ENCODE results near the gene SH3D21. TPM values are rescaled to one million over a fixed set of nuclear protein-coding genes. Genes with fewer than 3 reads are reported as not detected.

The SH3D21 gene
- total RNA-seq, 1 donor from 2014 or later, result 9.2 TPM

DNA sequence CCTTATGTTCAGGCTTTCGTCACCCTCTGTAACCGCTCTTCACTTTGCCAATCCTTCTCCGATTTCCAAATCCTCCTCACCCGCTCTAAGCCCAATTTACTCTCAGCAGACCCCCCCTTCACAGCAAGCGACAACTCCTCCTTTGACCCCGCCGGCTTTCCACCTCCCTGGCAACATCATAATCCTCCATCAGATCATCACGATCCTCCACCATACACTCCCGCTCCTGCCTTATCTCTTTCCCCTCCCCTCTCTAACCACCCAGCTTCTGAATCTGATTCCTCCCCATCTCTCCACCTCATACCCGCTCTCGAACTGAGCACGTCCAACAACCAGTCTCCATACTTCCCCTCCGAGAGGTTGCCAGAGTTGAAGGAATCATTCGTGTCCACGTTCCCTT lies 24.8 kb downstream of the SH3D21 start:
- ATAC-seq, result no peak

DNA sequence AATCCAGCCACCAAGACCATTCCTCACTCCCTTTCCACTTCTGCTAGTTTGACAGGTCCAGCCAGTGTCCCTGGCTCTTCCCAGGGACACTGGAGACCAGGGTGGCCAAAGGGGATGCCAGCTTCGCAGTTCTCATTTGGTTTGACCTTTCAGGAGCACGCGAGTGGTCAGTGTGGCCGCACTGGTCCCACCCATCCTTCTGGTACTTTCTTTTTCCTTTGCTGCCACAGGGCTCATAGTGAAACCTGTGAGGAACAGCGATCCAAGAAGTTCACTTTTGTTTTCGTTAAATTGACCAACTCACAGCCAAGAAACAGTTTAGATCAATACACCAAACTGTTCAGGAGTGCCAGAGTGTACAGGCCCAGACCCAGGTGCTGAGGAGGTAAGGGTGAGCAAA lies 31.7 kb downstream of the SH3D21 start:
- no peak for ATAC-seq

DNA sequence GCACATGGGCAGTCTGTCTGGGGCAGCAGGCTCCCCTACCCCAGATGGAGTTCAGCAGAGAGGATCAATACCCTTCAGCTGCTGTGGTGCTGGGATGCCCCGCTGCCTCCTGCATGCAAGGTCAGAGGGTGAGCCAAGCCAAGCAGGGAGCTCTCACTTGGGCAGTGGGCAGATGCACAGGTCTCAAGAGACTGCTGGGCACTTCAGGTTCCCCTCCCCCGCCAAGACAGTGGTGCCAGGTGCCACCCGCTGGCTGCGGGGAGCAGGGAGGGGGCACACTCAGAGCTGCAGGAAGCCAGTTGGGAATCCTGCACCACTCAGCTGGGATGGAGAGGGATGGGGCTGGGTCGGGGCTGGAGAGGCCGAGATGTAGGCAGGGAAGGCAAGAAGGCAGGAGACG lies 33.0 kb downstream of the SH3D21 start:
- no peak for ATAC-seq

DNA sequence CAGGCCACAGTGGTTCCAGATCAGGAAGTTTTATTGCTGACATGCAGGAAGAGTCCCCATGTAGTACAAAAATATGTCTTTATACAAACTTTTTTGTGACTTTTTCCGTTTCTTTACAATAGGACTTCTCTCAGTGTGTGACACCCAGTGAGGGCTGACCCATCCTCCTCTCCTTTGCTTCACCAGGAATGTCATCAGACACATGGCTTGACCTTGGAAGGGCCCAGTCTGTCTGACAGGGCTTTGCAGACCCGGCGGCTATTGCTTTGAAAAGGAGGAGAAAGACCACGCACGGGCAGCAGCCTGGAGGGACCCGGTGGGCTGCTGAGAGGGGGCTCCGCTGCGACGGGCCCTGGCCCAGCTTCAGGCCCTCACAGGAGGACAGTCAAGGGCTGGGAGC lies 33.4 kb downstream of the SH3D21 start:
- no peak for ATAC-seq

DNA sequence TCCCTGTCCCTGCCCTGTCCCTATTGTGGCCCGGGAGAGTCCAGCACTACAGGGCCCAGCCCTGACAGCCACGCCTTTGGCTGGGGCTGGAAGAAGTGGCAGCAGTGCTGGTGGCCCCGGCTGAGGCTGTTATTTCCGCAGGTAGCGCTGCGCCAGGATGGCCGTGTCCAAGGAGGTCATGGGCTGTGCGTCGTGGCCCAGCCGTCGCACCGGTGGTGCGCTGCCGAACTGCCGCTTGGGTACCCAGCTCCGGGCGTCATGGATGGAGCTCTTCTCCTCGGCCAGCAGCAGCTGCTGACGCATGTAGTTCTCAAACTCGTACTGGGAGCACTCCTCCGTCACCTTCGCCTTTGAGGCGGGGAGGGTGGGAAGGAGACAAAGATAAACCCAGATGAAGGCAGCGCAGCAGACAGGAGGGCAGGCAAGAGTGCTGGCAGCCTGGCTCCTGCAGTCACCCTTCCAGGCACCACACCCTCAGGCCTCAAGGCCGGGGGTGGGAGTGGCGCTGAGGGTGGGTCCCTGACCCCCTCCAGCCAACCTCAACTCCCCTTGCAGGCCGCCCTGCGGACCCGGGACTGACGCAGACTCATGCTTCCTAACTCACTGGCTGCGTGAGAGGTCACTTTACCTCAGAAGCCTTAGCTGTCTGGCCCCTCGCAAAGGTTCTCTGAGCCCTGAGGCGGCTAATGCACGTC lies 35.6 kb downstream of the SH3D21 start:
- ATAC-seq, result no peak

DNA sequence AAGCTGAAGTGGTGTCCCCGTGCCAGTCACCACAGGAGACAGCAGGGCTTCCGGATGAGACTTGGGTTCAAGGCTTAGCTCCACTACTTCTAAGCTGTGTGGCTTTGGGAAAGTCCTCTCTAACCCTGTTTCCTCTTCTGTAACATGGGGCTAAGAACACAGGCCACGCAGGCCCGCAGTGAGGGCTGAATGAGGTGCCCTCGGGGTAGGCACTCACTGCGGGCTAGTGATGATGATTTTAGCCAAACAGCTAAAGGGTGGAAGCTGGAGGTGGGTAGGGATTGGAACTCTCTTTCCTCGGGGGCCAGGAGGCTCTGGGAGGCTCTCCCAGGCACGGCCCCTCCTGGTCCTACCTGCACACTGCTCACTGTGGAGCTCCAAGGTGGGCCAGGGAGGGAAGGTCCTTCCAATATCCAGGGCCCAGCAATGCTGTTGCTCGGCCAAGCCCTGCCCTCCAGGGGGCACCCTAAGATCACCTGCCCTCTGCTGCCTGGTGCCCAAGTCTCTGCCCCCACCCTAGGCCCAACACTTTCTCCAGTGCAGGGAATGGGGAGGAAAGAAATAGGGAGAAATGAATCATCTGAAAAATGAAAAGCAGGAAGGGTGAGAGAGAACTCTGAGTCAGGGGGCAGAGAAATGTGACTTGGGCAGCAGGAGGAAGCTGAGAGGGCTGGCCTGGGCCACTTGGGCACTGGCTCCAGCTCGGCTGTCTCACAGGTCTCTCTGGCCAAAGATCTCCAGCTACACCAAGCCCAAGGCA lies 36.4 kb downstream of the SH3D21 start:
- peak; percentile 64 for ATAC-seq

DNA sequence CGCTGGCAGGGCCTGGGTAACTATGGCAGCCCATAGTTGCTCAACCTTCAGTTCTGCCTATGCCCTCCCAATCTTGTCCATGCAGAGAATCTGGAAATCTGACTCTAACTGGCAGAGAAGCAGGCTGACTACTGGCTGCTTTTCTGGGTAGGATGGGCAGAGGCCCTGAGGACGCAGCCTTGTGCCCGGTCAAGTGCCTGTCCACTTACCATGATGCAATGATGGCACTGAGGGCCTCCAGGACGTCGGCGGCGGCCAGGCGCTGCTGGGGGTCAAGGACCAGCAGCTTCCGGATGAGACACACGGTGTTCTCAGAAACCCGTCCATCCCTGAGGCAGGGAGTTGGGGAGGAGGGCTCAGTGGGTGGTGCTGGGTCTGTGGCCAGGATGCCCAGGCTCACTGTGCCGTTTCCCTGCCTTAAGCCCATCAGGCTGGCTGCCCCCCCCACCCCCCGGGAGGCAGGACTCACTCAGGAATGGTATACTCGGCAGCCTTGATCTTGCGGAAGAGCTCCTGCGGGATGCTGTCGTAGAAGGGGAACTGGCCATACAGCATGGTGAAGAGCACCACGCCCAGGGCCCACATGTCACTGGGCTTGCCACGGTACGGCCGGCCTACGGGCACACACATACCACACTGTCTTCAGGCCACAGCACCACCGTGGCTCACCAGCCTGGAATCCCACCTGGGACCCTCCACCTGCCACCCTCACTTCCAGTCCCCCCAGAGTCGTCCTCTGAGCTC lies 37.7 kb downstream of the SH3D21 start:
- no peak for ATAC-seq

DNA sequence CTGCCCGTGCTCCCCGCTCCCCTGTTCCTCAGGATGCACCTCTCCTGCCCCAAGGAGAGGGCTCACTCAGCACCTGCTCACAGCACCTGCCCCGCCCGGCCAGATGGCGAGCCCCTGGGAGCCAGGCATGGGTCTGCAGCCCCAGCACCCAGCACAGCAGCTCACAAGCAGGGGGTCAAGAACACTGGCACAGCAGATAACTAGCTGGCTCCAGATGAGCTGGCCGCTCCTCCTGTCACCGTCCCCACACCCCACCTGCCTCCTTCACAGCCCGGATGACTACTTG lies 38.2 kb downstream of the SH3D21 start:
- ATAC-seq, result no peak

DNA sequence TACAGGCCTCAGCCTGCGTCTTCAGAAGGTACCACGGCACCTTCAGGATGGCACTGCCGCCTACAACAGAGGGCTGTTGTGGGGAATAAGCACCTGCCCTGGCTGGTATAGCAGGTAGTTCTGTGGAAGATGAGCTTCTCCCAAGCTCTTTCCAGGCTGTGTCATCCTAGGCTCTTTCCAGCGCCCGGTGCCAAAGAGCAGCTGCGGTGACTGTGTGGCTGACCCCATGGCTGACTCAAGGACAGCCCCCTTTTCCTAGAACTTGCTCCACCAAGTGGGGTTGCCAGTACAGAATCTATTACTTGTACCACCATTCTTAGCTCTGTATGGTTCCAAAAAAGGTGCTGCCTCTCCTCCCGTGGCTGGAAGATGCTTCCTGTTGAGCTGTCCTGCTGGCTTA lies 39.2 kb downstream of the SH3D21 start:
- no peak for ATAC-seq

DNA sequence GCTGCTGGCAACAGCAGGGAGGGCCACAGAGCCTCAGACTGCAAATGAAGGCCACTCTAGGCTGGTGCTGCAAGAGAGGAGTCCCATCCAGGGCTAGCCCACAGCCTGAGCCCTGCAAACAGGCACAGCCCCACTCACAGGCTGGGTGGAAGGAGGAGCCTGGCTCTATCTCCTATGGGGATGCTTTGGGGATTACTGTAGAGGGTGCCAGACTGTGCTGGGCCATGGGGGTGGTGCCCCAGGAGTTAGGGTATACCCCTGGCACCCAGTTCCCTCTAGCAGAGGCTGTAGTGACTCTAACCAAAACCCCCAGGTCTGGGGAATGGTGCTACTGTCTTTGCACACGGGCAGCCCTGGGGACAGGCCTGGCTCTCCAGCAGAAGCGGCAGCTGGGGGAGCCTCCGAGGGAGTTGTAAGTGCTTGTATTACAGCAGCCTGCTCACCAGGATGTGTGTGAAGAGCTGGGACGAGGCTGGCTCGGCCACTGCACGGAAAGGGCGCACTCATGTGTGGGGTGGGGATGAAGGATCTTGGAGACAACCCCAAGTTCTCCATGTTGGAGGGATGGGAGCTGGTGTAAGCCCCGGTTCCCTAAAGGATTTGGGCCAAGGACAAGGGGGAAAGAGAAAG lies 40.7 kb downstream of the SH3D21 start:
- ATAC-seq, result no peak

DNA sequence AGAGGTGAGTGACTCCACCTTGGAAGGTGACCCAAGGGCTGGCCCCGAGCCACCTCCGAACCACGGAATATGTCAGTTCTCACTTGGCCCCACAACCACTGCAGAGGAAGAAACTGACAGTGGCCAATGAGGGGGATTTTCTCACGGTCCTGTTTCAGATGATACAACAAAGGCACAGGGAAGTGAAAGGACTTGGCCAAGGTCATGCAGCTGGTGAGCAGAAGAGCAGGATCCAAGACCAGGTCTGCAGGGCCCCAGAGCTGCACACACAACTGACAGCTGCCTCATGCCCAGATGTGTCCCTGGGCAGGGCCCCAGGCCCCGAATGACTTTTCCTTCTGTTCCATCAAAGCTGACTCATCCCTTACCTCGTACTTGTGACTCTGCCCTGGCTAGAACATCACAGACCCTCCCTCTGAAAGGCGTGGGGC lies 43.1 kb downstream of the SH3D21 start:
- peak; percentile 67 for ATAC-seq

DNA sequence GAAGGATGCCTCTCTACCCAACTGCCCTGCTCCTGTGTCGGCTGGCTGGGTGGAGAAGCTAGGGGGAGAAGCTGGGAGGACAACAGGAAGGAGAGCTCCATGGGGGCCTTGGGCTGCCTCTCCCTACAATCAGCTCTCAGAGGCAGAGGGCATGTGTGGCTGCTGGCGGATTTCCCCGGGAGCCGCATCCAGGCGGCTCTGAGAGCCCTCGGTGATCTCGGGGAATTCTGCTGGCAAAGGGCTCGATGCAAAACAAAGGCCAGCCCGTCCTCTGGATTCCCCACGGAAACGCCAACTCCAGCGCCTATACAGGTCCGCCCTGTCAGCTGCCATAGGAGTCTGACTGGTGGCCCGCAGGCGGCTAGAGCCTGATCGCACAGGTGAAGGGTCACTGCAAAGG lies 43.7 kb downstream of the SH3D21 start:
- ATAC-seq, result peak; percentile 27

DNA sequence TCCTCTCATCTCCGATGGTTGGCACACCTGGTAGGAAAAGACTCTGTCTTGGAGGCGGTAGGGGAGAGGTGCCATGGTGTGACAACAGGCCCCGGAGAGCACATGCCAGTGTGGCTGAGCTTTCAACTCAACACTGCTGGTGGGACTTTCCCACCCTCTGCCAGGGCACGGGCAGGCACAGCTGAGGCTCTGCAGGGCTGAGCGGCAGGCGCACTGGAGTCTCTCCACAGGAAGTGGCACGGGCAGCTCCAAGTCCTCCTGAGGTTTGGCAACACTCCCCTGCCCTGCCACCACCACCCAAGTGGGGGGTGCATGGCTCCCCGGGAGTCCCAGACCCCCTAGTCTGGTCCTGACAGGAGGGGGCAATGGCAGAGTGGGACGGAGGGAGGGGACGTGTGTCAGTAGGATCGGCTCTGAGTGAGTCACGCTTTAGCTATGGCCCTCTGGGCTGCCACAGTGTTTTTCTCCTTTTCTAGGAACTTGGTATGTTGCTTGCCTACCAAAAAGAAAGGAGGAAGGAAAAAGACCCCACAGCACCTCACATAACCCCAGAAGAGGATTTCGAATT lies 44.6 kb downstream of the SH3D21 start:
- ATAC-seq, result peak; percentile 55

DNA sequence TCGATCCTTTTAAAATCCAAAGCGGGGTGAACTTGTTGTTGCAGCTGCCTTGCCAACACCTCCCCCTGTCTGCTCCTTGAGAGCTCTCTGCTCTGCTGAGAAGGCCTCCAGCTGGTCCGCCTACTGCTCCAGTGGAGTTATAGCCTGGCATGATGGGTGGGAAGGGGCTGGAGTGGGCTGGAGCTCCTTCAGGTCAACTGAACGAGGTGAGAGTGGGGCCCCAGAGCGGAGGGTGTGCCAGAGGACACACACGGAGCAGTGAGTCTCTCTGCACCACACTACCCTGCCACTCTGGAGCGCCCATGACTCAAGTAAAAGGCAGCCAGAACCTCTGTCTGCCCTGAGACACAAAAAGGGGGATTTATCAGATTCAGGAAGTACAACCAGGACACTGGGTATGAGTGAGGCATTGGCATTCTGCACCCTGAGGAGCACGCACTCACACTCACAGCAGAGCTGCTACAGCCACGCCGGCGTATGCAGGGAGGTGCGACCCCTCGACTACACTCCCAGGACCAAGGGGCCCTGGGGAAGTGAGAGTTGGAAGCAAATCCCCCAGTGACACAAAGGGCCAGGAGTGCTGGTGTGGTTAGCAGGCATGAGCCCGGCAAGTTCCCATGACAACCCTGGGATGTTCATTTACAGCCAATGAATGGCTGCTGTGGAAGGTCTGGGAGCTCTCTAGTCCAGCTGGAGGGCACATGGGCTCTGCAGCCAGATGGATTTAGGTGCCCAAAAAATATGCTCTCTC lies 45.2 kb downstream of the SH3D21 start:
- ATAC-seq, result peak; percentile 57

DNA sequence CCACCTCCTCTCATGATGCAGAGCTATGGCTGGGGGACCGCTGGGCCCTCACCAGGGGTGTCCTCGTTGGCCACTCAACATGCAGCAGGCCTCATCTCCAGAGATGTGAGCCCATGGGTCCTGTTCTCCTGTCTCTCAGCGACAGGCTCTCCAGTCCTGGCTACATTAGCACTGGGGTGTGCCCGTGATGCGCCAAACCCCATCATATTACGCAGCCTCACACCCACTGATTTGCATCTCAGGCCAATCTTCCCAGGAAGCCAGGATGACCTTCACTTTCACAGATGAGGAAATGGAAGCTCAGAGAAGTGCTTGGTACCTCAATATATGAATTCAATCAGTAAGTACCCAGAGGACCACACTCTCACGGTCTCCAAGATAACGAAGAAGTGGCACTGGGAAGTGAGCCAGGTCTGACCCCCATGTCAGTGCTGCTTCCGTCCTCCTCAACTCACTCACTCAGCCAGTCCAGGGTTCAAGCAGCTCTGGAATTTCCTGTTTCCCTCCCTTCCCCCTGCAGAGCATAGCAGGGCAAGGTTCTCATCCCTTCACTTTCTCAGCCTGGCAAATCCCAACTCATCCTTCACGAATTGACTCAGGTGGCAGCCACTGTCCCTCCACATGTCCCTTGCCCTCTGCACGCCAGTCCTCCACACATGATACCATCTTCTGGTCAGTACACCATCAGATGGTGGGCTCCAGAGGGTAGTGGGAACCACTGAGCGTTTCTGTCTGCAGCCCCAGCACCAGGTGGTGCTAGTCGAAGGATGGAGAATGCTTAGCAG lies 46.1 kb downstream of the SH3D21 start:
- ATAC-seq, result no peak

DNA sequence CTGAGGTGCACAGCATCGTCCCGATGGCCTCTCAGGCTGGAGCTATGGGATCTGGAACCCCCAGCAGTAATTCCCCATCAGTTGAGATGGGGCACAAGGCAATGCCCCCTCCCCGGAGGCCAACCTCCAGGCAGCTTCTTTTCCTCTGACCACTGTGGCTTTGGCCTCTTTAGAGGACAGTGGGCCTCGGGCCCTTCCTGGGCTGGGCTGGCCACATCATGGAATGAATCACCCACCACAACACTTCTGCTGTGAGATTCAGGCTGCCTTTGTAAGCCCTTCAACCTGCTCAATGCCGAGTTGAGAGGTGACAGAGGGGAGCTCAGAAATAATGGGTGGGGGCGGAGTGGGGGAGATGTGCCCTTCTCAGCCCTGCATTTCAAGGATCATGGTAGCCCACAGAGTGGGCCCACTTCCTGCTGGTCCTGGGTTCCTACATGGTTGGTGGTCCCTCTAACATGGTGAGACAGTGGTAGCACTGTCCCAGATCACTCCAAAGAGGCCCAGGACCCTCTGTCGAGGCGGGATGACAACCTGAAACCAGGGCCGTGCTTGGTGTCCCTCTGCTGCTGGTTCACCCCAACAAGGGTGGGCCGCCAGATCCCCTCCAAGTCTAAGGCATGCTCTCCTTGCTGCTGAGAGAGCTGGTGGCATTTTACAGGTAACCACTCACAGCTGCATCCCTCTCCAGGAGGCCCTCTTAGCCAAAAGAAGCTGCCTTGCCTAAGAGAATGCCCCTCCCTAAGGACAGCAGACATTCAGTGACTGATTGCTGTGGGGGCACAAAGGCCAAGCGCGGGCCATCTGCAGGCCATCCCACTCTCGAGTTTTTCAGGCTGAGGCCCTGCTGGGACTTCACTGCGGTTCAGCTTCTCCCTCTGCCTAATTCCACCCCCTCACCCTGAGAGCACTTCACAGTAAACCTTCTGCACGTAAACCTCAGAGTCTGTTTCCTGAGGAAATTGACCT lies 47.0 kb downstream of the SH3D21 start:
- no peak for ATAC-seq

DNA sequence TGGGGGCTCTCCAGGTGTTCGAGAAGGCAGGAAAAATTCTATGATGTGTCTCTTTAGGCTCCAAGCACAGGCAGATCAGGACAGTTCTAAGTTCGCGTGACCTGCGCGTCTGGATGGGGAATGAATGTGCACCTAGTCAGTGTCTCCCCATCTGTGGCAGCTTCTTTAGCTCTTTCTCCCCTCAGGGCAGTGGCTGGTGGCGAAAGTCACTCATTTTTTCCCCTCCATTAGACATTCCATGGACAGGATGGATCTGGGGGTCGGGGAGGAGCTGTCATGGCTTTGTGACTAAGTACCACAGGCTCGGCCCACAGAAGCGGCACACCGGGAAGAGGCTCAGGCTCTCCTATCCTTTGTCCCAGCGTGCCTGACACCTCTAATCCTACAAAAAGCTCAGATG lies 48.3 kb downstream of the SH3D21 start:
- no peak for ATAC-seq

DNA sequence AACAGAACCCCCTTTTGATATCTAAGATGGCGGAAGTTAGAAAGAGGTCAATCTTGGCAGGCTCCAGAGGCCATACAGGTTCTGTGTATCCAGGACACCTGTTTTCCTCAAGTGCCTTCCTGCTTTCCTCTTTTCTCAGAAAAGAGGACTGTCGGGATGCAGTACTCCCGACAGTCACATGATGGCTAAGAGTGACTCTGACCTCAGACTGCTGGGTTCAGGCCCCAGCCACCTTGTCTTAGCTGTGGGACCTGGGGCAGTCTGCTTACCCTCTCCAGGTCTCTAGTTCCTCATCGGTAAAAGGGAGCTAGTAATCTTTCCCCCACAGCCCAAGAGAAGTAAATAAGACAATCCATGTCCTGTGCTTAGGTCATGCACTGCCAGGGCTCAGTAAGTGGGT lies 49.6 kb downstream of the SH3D21 start:
- ATAC-seq, result no peak

DNA sequence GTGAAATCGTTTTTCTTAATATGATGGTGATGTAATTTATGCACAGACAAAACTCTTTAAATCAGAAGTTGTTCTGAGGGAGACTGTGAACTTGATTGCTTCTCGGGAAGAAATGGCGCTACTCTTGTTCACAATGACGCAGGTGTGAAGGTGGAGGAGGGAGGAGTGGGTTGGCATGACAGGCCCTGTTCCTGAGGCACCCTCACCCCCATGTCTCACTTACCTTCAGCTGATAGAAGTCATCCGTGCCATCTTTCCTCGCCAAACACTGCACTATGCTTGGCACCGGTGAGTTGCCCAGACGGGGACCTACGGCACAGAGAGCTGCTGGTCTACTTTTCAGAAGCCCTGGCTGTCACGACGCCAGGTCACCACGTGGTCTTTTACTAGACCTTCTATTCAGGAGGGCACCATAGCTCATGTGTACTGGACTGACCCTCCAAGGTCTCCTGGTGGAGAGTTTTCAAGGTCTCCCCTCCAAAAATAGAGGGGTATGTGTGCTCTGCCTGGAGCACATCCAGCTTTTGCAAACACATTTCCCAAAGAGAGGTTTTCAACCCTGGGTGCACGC lies 52.4 kb downstream of the SH3D21 start:
- no peak for ATAC-seq

DNA sequence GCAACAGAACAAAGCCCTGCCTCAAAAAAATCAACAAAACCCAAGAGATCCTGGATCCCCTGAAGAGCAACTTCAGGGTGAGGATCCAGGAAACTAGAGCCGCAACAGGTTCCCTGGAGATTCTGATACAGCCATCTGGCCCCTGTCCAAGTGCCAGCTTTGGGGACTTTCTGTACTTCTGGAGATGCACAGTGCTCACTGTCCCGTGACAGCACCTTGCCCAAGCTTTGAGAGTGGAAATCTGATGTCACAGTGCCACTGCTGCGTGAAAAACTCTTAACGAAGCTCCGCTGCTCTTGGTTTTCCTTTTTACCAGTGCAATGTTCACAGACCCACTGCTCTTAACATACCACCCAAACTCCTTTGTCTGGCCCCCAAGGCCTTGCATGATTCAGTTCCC lies 53.2 kb downstream of the SH3D21 start:
- no peak for ATAC-seq
